ENCODE measurements around the gene MCOLN1.

GRCh38 chr19:7505682-7506384, 16.6 kb upstream of the MCOLN1 start:
- no peak for TF ChIP-seq TCF12 (IDR thresholded peaks at IDR 0.05; ENCODE audit: low read depth)
- no peak for TF ChIP-seq CEBPB (IDR thresholded peaks at IDR 0.05)
- TF ChIP-seq YY1 (IDR thresholded peaks at IDR 0.05; ENCODE audit: low read depth) = no peak
- no peak for TF ChIP-seq TAF1 (IDR thresholded peaks at IDR 0.05; ENCODE audit: low read depth)
- no peak for TF ChIP-seq ZBTB7A (IDR thresholded peaks at IDR 0.05; ENCODE audit: low read depth)
- no peak for TF ChIP-seq EP300 (IDR thresholded peaks at IDR 0.05; ENCODE audit: borderline replicate concordance)
- TF ChIP-seq REST (IDR thresholded peaks at IDR 0.05; ENCODE audit: low read depth) = peak; percentile 69
- TF ChIP-seq USF1 (IDR thresholded peaks at IDR 0.05) = peak; percentile 74
